EL (cell line): Measurements from ENCODE around the gene PTPN12.
"Not testable (repeated sequence)": the region's sequence is repeated elsewhere in the genome, so short reads cannot be mapped to it uniquely, and the experiment has no call there.

Source experiments
- DNase-seq: peaks from one replicate; pipeline ENCODE4 v3.0.0-alpha.2; 2016

Gene PTPN12

GRCh38 chr7:77537136-77537777, at the start of gene PTPN12:
TSS of gene PTPN12 (plus strand) at chr7:77537295. CDS start at chr7:77537547, 252 bp downstream.
- no peak for DNase-seq

DNA sequence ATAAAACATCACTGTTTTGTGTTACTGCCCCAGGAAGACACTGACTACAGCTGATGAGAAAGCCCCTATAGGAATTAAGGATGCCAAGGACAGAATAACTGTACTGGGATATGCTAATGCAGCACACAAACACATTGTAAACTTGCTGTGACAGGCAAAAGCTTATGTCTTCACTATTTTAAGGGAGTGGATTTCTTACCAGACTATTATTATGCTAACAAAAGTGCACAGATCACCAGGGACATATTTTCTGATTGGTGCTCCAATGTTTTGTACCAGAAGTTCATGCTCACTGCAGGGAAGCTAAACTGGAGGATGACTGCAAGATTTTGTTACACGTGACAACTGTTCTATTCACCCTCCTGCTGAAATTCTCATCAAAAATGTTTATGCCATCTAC, 48.1 kb upstream of the PTPN12 start:
- no peak for DNase-seq

- no peak for DNase-seq
Measured at GRCh38 chr7:77497079-77497478, 40.0 kb upstream of the PTPN12 start.

- no peak for DNase-seq
Measured at GRCh38 chr7:77498659-77499379, 38.3 kb upstream of the PTPN12 start.

- no peak for DNase-seq
Measured at GRCh38 chr7:77501192-77501515, 35.9 kb upstream of the PTPN12 start.

- DNase-seq, result no peak
Measured at GRCh38 chr7:77504951-77505350, 32.1 kb upstream of the PTPN12 start.

- DNase-seq, result no peak
Measured at GRCh38 chr7:77506899-77507298, 30.2 kb upstream of the PTPN12 start.

DNA sequence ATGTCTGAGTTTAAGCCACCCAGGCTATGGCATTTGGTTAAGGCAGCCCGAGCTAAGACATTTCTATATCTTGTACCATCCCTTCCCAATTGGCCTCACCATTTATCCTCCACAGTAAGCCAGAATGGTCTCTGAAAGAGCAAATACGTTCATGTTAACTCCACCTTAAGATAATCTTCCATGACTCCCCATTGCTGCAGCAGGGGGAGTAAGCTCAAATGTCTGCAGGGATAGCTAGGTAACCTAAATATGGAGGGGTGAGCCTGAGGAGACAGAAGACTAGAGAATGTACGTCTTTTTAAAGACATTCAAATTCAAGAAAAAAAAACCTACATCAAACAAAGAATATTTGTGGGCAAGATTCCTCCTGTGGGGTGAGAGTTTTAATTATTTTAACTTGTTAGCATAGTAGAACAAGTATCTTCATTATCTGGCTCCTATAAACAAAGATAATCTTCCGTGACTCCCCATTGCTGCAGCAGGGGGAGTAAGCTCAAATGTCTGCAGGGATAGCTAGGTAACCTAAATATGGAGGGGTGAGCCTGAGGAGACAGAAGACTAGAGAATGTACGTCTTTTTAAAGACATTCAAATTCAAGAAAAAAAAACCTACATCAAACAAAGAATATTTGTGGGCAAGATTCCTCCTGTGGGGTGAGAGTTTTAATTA, 24.0 kb upstream of the PTPN12 start:
- not testable (repeated sequence) for DNase-seq

GRCh38 chr7:77516085-77516484, 21.0 kb upstream of the PTPN12 start:
- no peak for DNase-seq

GRCh38 chr7:77520261-77520660, 16.8 kb upstream of the PTPN12 start:
- DNase-seq, result no peak

GRCh38 chr7:77521537-77521936, 15.6 kb upstream of the PTPN12 start:
- DNase-seq, result not testable (repeated sequence)

DNA sequence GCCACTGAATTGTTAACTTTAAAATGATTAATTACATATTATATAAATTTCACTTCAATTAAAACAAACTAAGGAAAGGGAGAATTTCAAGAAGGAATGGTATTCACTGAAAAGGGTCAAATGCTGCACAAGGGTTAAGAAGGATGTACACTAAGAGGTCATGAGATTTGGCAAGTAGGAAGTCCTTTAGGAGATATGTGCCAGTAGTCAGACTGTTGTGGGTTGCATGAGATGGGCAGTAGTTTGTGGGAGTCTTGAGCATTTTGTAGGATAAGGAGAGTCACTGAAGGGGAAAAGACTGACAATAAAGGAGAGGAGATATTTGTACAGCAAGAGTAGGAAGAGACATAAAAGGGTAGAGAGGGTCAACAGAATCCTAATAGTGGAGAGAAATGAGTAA, 12.4 kb upstream of the PTPN12 start:
- DNase-seq, result no peak

DNA sequence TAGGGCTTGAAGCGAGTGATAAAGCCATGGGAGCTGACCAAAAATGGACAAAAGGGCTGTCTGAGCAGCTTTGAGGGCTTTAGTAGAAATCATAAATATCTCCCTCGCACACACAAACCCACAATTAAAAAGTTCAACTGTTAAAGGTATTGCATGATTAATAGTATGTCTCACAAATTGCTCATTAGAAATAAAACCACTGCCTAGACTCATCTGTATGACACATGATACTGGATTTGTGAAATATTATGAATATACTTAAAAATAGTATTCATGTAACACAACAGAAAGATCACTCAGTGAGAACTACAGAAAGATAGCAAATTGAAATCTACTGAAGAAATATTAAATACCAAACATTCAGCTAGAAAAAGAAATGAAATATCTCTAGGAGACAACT, 11.9 kb upstream of the PTPN12 start:
- DNase-seq, result no peak

GRCh38 chr7:77528368-77528767, 8.7 kb upstream of the PTPN12 start:
- DNase-seq, result no peak

DNA sequence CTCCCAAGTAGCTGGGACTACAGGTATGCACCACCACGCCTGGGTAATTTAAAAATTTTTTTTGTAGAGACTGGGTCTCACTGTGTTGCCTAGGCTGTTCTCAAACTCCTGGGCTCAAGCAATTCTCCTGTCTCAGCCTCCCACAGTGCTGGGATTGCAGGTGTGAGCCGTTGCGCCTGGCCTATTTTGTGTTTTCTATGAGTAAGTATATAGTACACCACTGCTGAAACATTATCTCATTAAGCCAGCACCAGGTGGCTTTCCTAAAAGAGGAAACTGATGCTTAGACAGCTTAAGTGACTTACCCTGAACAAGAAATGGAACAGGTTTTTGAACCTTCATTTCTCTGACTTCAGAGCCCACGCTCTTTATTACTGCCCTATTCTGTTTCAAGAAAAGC, 7.8 kb upstream of the PTPN12 start:
- DNase-seq, result no peak

GRCh38 chr7:77531038-77531437, 6.1 kb upstream of the PTPN12 start:
- DNase-seq, result no peak

GRCh38 chr7:77532247-77532646, 4.8 kb upstream of the PTPN12 start:
- DNase-seq, result no peak

GRCh38 chr7:77532732-77533131, 4.4 kb upstream of the PTPN12 start:
- not testable (repeated sequence) for DNase-seq

GRCh38 chr7:77534046-77534445, 3.0 kb upstream of the PTPN12 start:
- DNase-seq, result not testable (repeated sequence)

DNA sequence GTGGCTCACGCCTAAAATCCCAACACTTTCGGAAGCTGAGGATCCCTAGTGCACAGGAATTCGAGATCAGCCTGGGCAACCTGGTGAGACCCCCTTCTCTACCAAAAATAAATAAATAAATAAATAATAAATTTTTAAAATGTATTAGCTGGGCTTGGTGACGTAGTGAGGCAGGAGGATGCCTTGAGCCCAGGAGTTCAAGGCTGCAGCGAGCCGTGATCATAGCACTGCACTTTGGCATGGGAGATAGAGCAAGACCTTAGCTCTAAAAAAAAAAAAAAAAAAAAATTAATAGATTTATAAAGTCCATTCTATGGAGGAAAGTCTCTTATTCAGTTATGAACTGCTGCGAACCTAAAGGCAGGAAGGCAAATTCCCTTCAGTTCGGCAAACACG, 1.1 kb upstream of the PTPN12 start:
- DNase-seq, result peak; percentile 18

GRCh38 chr7:77536413-77537135, 521 bp upstream of the PTPN12 start:
- peak; percentile 98 for DNase-seq

- DNase-seq, result no peak
Measured at GRCh38 chr7:77537778-77538280, 734 bp downstream of the PTPN12 start.
